ENCODE measurements around the gene PXK. TPM values are rescaled to one million over a fixed set of nuclear protein-coding genes. Genes with fewer than 3 reads are reported as not detected.

PXK gene
- total RNA-seq, 1 experiment from 2014 or later = 353 TPM

DNA sequence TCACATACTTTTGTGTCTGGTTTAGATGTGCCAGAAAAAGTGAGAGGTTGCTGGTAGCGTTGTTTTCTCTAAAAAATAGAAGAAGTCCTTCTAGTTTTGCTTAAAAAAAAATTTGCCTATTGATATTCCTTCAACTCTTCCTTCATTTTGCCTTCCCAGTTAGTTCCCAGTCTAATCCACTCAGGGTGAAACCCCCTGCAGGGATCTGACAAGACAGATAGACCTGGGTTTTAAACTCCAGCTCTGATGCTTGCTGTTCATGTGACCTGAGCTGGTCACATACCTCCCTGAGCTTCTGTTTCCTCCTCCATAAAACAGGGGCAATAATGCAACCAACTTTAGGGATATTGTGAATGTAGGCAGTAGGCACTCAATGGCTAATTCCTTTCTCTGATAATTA lies 140.6 kb downstream of the PXK start:
- no peak overlapping the region for H3K4me2 ChIP-seq (ENCODE audit: low read depth, low read length, poor library complexity, severe bottlenecking)

GRCh38 chr3:58474348-58474911 lies 141.7 kb downstream of the PXK start:
- H3K9me2 ChIP-seq (replicated peaks; ENCODE audit: insufficient read depth, low read length) = no peaks in the 10 kb centered on the region
- H3K36me3 ChIP-seq (ENCODE audit: insufficient read depth, low read length) = no peaks in the 10 kb centered on the region
- no peaks in the 10 kb centered on the region for H3K9me3 ChIP-seq (ENCODE audit: low read length)
- no peak overlapping the region for H3K27ac ChIP-seq (ENCODE audit: low read length)
- no peaks in the 10 kb centered on the region for H3K79me2 ChIP-seq (ENCODE audit: low read length)
- H3K4me2 ChIP-seq (ENCODE audit: low read depth, low read length, poor library complexity, severe bottlenecking) = peak overlapping the region; percentile 61
- no peaks in the 10 kb centered on the region for H4K20me1 ChIP-seq (ENCODE audit: insufficient read depth, low read depth, low read length)
- H2AFZ ChIP-seq (ENCODE audit: low read length) = no peak overlapping the region
- H3K9ac ChIP-seq (ENCODE audit: low read length) = peak overlapping the region; percentile 30
- no peak overlapping the region; the same call in 1 of the 2 replicates for H3K4me3 ChIP-seq (ENCODE audit: low read length)
- peak; percentile 69 for DNase-seq
- H3K4me1 ChIP-seq (ENCODE audit: low read length) = peaks cover 20% of the 10 kb centered on the region
- H3K27me3 ChIP-seq (ENCODE audit: low read length) = no peaks in the 10 kb centered on the region

More for the DNA sequence above, 140.6 kb downstream of the PXK start:
- Histone ChIP-seq H3K79me2 (ENCODE audit: low read length) (no peaks in the 10 kb centered on the region), H3K9ac (ENCODE audit: low read length) (no peak overlapping the region), H3K9me2 (replicated peaks; ENCODE audit: insufficient read depth, low read length) (no peaks in the 10 kb centered on the region), H4K20me1 (ENCODE audit: insufficient read depth, low read depth, low read length) (no peaks in the 10 kb centered on the region), H3K27me3 (ENCODE audit: low read length) (no peaks in the 10 kb centered on the region), H3K9me3 (ENCODE audit: low read length) (no peaks in the 10 kb centered on the region), H3K4me1 (ENCODE audit: low read length) (peaks cover 20% of the 10 kb centered on the region), H3K36me3 (ENCODE audit: insufficient read depth, low read length) (no peaks in the 10 kb centered on the region), H3K4me3 (ENCODE audit: low read length) (no peak overlapping the region), H3K27ac (ENCODE audit: low read length) (no peak overlapping the region), H2AFZ (ENCODE audit: low read length) (no peak overlapping the region)
- no peak for DNase-seq

DNA sequence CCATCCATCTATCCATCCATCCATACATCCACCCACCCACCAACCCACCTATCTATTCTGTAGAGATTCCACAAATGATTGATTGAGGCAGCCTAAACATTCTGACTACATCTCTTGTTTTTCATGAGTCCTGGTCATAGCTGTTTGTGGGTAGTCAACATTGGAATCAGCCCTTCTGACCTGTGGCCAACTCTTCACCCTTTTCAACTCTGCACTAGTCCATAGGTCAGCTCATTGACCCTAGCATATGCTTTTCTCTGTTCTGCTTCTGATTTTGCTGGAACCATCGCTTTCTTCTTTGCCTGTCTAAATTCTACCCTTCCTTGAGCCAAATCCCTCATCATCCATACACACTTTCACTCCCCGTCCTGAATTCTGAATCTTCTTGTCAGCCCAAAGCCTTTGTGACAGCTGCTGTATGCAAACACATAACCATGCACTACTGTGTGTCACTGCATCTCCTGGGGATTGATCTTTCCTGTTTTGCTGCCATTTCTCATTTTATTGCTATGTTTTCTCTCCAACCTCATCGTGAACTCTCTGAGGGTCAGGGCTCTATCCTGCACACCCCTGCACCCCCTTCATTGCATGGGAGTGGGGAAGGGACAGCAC lies 142.4 kb downstream of the PXK start:
- peak overlapping the region; percentile 51; the same call in 1 of the 2 replicates for H2AFZ ChIP-seq (ENCODE audit: low read length)
- H3K4me1 ChIP-seq (ENCODE audit: low read length) = peaks cover 20% of the 10 kb centered on the region
- H3K9me3 ChIP-seq (ENCODE audit: low read length) = no peaks in the 10 kb centered on the region
- H3K4me3 ChIP-seq (ENCODE audit: low read length) = peak overlapping the region; percentile 31; the same call in 1 of the 2 replicates
- H3K36me3 ChIP-seq (ENCODE audit: insufficient read depth, low read length) = no peaks in the 10 kb centered on the region
- peak; percentile 65 for DNase-seq
- peak overlapping the region; percentile 61 for H3K4me2 ChIP-seq (ENCODE audit: low read depth, low read length, poor library complexity, severe bottlenecking)
- H3K27me3 ChIP-seq (ENCODE audit: low read length) = no peaks in the 10 kb centered on the region
- H3K27ac ChIP-seq (ENCODE audit: low read length) = no peak overlapping the region
- H3K79me2 ChIP-seq (ENCODE audit: low read length) = no peaks in the 10 kb centered on the region
- H3K9ac ChIP-seq (ENCODE audit: low read length) = peak overlapping the region; percentile 30
- H4K20me1 ChIP-seq (ENCODE audit: insufficient read depth, low read depth, low read length) = no peaks in the 10 kb centered on the region
- H3K9me2 ChIP-seq (replicated peaks; ENCODE audit: insufficient read depth, low read length) = no peaks in the 10 kb centered on the region

Small RNA genes within 50 kb of the gene (small RNA-seq; reads per million reads assigned to genes)
- not detected for gene AC098479.1

Other genes with a start within 250 kb of the PXK start
- gene DNASE1L3, start 121.9 kb upstream of the PXK start, total RNA-seq (2014; rRNA removed; shearing (Covaris generic); ENCODE audit: low replicate concordance) = not detected in 2 replicates
- 11.8 and 12.2 TPM in 2 replicates for gene ABHD6, start 95.1 kb upstream of the PXK start, total RNA-seq (2014; rRNA removed; shearing (Covaris generic); ENCODE audit: low replicate concordance)
- gene RPP14, start 26.6 kb upstream of the PXK start, total RNA-seq (2014; rRNA removed; shearing (Covaris generic); ENCODE audit: low replicate concordance) = 7.5 and 7.6 TPM in 2 replicates
- 5.4 and 19.9 TPM in 2 replicates for gene HTD2, start 26.4 kb upstream of the PXK start, total RNA-seq (2014; rRNA removed; shearing (Covaris generic); ENCODE audit: low replicate concordance)
- 61.6 and 130 TPM in 2 replicates for gene PDHB, start 100.9 kb downstream of the PXK start, total RNA-seq (2014; rRNA removed; shearing (Covaris generic); ENCODE audit: low replicate concordance)
- gene KCTD6, start 159.2 kb downstream of the PXK start, total RNA-seq (2014; rRNA removed; shearing (Covaris generic); ENCODE audit: low replicate concordance) = 7.9 and 17.9 TPM in 2 replicates
- not detected in 2 replicates for gene ACOX2, start 204.3 kb downstream of the PXK start, total RNA-seq (2014; rRNA removed; shearing (Covaris generic); ENCODE audit: low replicate concordance)
- gene FAM107A, start 244.5 kb downstream of the PXK start, total RNA-seq (2014; rRNA removed; shearing (Covaris generic); ENCODE audit: low replicate concordance) = not detected in 2 replicates

All from Karpas-422 (cell line).